HG02571 (cell line): Measurements from ENCODE around the gene MRPL22.
"Not testable (repeated sequence)": the region's sequence is repeated elsewhere in the genome, so short reads cannot be mapped to it uniquely, and the experiment has no call there.

Experiments used
- ATAC-seq: cut with Tn5 transposase; IDR thresholded peaks from one replicate; pipeline ENCODE4 v1.9.1; 2021; ENCODE audit warnings: mild to moderate bottlenecking, moderate library complexity; ENCODE audit not compliant: unreplicated experiment

Gene MRPL22

DNA sequence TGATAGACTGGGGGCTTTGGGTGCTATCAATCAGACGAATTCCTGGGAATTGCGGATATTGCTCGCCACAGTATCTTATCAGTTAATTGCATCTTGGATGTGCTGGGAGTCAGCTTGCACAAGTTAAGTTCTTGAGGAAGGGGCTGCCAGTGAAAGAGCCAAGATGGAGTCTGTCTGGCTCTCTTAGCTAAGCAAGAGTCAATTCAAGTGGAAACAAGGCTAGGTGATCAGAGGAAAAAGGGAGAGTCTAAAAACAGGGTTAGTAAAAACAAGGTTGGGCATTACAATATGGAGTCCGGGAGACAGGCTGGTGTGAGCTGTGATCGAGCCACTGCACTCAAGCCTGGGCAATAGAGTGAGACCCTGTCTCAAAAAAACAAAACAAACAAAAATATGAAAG lies 1.5 kb upstream of the MRPL22 start:
- ATAC-seq, result not testable (repeated sequence)

DNA sequence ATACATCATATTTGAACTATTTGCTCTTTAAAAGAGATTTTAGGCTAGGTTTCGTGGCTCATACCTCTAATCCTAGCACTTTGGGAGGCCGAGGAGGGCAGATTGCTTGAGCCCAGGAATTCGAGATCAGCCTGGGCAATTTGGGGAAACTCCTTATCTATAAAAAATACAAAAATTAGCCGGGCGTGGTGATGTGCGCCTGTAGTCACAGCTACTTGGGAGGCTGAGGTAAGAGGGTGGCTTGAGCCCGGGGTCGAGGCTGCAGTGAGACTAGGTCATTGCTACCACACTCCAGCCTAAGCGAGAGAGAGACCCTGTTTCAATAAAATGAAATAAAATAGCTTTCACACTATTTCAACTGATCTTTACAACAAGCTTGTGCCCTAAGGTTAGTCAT lies 500 bp upstream of the MRPL22 start:
- no peak for ATAC-seq

DNA sequence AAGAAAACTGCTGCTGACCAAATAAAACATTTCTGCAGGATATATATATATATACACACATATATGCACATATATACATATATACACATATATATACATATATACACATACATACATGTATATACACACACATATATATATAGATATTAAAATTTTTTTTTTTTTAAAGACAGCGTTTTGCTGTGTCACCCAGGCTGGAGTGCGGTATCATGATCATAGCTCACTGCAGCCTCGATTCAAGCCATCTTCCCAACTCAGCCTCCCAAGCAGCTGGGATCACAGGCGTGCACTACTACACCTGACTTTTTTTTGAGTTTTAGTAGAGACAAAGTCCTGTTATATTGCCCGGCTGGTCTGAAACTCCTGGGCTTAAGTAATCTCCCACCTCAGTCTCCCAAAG lies 2.7 kb downstream of the MRPL22 start:
- no peak for ATAC-seq

DNA sequence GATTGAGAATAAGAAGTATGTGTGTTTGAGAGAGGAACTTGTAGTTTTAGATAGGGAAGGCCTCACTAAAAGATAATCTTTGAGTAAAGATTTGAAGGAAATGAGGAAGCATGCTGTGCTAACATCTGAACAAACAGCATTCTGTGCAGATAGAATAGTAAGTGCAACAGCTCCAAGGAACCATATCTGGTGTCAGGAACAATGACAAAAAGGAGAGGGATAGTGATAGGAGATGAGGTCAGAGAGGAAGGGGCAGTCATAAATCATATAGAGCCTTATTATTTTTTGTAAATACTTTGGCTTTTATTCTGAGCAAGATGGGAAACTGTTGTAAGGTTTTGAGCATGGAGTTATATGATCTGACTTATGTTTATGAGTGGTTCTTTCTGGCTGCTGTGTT lies 3.8 kb downstream of the MRPL22 start:
- no peak for ATAC-seq

DNA sequence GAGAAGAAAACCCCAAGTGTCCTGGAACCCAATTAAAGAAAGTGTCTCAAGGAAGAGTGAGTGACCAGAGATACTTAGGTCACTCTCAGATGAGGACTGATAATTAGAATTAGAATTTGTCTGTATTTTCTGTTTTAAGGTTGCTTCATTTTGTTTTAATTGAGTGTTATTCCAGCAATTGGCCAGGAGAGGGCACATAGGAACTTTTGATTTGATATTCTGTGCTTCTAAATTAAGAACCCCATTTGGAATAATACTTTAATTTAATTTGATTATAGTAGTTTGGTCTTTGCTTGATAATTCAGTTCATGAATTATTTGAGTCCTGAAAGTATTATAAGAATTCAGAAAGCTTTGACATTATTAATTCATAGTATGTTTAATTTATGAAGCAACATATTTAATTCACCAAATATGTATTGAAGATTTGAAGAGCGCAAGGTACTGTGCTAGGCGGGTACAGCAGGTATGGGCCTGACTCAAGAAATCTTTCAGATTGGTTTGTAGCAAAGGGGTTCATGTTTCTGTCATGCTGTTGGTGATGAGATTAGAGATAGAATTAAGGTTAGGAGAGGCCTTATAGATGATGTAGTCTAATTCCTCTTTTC lies 4.9 kb downstream of the MRPL22 start:
- no peak for ATAC-seq

DNA sequence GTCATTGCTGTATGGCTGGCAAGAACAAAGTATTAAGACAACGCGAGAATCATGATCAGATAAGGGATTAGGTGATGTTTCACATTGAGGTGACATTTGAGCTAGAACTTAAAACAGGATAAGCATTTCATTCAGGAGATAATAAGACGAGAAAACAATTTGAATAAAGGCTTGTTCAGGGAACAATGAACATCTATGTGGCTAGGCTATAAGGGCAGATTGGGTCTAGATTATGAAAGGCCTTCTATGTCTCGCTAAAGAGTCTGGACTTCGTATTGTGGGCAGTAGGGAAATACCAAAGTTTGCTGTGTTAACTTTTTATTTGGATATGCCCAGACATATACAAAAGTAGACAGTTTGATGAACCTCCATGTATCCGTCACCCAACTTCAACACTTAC lies 6.9 kb downstream of the MRPL22 start:
- ATAC-seq, result no peak

DNA sequence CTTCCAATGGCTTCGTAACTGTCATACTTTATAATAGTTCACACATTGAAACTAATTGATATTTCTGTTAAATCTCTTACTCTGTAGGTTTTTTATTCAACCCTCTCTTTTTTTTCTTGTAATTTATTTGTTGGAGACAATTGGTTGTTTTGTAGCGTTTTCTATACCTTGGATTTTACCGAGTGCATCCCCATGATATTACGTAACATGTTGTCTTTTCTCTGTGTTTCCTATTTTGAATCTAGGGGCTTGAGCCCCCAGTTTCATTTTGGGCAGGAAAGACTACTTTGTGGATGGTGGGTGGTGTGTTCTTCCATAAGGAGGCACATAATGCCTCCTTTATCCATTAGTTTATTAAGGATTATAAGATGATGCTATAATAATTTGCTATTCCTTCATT lies 7.4 kb downstream of the MRPL22 start:
- ATAC-seq, result no peak

DNA sequence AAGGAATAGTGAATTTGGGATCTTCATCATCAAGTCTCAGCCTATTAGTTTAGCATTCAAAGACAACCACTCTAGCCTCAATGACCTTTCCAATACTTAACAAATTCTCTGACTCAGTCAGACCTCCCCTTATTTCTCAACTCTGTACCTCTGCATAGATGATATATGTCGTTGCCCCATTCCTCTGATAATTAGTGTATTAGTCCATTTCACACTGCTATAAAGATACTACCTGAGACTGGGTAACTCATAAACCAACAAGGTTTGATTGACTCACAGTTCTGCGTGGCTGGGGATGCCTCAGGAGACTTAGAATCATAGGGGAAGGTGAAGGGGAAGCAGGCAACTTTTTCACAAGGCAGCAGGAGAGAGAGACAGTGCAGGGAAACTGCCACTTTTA lies 8.9 kb downstream of the MRPL22 start:
- ATAC-seq, result no peak

DNA sequence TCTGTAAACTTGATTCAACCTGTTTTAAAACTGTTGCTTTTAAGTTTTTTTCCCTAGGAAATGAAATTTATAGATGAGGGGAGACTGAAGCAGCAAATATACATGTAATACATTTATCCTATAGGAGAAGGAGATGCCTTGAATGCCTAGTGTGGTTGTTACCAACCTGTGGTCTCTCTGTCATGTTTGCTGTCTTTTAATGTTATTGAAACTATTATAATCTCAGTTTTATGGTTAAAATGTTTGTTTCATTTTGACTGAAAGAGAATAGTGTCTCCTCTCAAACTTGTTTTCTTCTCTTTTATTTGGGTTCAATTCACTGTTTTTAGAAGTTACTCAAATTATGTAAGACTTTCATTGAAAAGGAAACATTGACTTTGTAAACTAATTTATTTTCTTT lies 15.8 kb downstream of the MRPL22 start:
- ATAC-seq, result no peak

DNA sequence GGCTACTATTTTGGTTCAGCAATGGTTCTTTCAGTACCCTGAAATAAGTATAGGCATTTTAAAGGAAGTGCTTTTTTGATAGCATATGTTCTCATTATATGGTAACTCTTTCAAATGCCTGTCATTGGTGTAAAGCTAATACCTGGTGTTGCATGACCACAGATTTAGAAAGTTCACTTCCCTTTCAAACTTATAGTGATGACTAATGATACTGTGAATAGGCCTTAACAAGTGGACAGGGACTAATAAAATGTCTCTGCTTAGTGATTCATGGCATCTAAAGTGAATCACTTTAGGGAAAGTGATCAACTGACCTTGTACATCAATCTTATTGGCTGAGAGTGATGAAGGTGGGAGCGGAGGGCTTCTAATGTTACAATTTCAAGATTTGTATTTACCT lies 21.6 kb downstream of the MRPL22 start:
- ATAC-seq, result peak; percentile 56

DNA sequence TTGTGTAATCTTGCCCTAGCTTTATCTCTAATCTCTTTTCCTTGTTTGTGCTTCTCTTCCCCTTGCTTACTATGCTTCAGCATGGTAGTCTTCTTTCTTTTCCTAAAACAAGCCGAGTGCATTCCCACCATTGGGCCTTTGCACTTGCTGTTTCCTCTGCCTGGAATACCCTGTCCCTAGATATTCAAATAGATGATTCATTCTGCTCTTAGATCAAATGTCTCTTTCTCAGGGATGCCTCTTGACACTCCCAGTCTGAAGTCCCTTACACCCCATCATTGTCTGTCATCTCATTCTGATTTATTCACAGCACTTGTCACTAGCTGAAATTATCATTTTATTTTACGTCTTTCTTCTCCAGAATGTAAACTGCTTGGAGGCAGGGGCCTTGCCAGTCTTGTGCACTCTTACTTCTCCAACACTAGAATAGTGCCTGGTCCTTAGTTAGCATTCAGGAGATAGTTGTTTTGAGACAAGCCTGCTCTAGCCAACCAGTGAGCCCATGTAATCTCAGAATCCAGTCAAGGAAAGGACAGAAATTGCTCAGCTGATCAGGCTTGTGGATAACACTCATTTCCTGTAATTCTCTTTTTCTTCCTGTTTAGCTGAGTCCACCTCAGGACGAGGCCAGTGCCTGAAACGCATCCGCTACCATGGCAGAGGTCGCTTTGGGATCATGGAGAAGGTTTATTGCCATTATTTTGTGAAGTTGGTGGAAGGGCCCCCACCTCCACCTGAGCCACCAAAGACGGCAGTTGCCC lies 25.4 kb downstream of the MRPL22 start:
- no peak for ATAC-seq

DNA sequence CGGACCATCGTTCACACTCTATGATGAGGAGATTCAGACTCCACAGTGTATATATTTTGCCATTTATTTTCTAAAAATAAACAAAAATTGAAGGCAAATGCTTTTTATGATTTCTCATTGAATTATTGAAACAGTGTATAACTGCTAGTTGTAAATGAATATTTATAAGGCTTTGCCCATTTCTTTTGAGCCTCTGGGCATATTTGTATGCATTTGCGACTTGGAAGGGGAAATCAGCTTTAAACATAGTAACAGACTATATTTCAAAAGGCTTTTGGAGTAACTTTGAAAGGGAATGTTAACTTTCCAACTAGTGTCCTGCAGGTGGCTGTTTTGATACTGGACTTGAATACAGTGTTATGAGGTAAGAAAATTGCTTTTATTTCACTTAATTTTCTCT lies 26.0 kb downstream of the MRPL22 start:
- ATAC-seq, result no peak

DNA sequence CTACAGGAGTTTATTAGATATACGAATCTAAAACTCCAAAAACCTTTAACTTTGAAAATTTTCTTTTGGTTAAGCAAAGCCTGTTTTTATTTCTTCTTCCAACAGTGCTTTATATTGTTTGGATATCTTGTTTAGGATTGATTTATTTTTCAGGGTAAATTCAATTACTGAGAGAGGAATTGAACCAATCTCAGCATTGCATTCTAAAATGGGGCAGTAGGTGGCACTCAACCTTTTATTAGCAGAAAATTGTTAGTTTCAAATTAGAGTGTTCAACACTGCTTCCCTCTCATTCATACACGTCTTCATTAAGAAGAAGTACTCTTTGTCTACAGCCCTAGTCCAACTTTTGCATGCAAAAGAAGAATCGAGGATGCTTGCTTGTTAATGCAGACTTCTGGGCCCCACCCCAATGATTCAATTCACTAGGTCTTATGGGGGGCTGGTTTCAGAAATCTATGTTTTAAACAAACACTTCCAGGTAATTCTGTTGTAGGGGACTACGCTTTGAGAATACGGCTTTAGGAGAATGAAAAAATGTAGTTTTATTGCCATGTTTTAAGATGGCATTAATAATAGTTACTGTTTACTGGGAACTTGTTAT lies 26.6 kb downstream of the MRPL22 start:
- no peak for ATAC-seq

DNA sequence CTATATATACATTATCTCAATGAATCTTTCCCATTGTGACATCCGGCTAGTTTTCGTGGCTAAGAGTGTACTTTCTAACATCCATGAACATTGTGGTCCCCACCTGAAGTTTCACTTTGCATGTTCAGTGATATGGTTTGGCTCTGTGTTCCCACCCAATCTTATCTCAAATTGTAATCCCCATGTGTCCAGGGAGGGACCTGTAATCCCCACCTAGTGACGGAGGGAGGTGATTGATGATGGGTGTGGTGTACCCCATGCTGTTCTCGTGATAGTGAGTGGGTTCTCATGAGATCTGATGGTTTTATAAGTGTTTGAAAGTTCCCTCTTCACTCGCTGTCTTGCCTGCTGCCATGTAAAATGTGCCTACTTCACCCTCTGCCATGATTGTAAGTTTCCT lies 28.1 kb downstream of the MRPL22 start:
- no peak for ATAC-seq

DNA sequence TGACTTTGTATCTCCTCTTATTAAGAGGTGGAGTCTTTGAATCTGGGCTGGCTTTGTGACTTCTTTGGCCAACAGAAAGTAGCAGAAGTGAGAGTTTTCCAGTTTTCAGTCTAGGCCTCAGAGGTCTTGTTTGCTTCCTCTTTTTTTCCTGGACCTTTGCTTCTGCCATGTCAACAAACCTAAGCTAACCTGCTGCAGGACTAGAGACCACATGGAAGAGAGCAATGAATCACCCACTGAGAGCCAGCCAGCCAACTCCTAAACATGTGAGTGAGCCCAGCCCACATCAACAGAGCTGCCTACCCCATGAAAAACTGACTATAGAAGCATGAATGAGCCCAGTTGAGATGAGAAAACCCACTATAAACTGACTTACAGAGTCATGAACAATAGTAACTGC lies 29.9 kb downstream of the MRPL22 start:
- ATAC-seq, result no peak

DNA sequence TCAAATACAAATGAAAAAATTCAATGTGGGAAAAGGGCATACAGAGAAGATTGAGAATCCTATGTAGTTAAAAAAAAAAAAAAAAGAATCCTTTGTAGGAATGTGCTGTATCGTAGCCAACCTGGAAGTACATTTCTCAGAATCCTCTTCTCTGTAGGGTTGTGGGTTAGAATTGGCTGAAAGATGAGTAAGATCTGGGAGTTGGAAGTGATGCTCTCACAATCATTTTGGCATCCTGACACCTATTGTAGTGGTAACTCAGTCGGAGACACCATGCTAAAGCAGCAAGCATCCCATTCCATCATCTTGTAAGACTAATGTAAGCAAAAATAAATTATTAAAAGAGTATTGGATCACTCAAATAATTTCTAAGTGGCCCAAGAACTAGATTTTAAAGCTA lies 30.6 kb downstream of the MRPL22 start:
- ATAC-seq, result no peak

DNA sequence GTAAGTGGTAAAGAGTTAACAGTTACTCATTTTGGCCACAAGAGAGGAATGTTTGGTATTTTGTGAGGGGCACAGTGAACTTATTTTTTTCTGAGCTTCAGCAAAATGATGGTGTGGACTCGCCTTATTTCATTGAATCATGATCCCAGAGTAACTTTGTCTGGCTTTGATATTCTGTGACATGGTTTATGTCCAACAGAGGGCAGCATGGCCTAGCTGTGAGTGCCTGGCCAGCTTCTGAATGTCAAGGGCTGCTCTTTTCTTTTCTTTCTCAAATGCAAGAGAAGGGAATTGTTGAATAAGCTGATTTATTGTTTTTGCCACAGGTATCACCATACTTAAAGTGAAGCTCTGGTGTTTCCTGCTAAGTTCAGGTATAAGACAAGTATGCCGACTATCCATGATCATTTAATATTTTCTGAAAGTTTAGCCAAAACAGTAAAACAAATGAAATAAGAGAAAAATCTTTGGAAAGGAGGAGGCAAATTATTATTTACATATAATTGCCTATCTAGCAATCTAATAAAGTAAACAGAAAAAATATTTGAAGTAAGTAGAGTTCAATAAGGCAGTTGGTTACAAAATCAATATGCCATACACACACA lies 31.7 kb downstream of the MRPL22 start:
- ATAC-seq, result no peak

DNA sequence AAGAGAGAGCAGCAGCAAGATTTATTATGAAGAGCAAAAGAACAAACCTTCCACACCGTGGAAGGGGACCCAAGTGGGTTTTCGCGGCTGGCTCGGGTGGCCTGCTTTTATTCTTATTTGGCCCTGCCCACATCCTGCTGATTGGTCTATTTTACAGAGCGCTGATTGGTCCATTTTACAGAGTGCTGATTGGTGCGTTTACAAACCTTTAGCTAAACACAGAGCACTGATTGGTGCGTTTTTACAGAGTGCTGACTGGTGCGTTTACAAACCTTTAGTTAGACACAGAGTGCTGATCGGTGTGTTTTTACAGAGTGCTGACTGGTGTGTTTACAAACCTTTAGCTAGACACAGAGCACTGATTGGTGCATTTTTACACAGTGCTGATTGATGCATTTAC lies 35.2 kb downstream of the MRPL22 start:
- not testable (repeated sequence) for ATAC-seq

DNA sequence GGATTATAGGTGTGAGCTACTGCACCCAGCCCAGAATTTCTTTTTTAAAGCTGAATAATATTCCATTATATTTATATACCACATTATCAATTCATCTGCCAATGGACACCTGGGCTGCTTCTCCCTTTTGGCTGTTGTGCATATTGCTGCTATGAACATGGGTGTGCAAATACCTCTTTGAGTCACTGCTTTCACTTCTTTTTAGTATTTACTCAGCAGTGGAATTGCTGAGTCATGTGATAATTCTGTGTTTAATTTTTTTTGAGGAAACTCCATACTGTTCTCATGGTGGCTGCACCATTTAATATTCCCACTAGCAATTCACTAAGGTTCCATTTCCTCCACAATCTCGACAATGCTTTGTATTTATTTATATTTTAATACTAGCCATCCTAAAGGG lies 36.5 kb downstream of the MRPL22 start:
- no peak for ATAC-seq

DNA sequence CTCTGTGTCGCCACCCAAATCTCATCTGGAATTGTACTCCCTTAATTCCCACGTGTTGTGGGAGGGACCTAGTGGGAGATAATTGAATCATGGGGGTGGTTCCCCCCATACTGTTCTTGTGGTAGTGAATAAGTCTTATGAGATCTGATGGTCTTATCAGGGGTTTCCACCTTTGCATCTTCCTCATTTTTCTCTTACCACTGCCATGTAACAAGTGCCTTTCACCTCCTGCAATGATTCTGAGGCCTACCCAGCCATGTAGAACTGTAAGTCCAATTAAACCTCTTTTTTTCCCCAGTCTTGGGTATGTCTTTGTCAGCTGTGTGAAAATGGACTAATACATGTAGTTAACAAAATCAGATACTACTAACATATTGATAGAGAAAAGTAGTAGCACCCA lies 37.4 kb downstream of the MRPL22 start:
- ATAC-seq, result not testable (repeated sequence)

DNA sequence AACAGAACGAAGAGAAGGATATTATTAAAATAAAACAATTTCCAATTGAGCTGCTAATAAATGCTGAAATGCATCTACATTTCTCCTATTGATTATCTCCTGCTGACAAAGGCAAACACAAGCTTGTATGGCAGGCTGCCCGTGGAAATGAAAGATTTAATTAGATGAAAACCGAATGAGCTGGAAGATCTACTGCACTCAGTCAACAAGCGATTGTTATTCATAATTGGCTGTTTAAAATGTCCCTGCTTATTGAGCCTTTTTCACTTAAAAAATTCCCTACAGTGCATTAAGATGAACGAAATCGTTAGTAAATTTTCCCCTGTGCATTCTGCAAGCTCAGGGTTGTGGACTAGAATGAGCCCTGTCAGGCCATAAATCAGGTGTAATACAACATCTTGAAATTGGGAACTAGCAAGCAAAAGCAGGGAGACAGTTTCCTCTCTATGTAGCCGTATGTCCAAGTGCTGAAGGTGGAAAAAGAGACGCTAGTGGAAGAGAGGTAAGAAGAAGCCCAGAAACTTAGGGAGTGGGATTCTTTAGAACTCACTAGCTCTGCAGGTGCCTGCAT lies 44.2 kb downstream of the MRPL22 start:
- ATAC-seq, result no peak

DNA sequence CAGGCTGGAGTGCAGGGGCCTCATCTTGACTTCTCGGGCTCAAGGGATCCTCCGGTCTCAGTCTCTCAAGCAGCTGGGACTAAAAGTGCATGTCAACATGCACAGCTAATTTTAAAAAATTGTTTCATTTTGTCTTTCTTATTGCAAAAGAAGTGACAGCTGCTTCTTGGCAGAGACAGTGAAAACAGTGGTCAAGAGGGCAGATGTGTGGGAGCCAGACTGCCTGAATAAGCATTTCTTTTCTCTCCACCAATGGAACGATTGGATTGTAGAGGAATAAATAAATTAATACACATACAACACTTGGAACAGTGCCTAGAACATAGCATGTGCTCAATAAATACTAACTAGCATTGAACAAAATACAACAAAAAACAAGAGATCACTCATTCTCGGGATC lies 45.3 kb downstream of the MRPL22 start:
- ATAC-seq, result no peak
